Measurements from ENCODE around the gene SLC25A52.

The SLC25A52 gene

GRCh38 chr18:31719363-31720006 lies 41.2 kb downstream of the SLC25A52 start:
- H3K27me3 ChIP-seq (ENCODE audit: insufficient read depth, low read length, poor library complexity) = peaks cover 6% of the 10 kb centered on the region

GRCh38 chr18:31718386-31718785 lies 42.3 kb downstream of the SLC25A52 start:
- ATAC-seq (ENCODE audit: insufficient read depth, low read depth) = no peak
- Histone ChIP-seq H3K4me2 (ENCODE audit: insufficient read depth, low read length) (no peak overlapping the region), H3K79me2 (ENCODE audit: insufficient read depth, low read length) (no peaks in the 10 kb centered on the region), H3K27ac (ENCODE audit: low read length) (no peak overlapping the region), H3K9me3 (ENCODE audit: insufficient read depth, low read length, severe bottlenecking) (peaks cover 7% of the 10 kb centered on the region), H2AFZ (ENCODE audit: low read depth, low read length) (no peak overlapping the region), H3K36me3 (ENCODE audit: insufficient read depth, low read length) (no peaks in the 10 kb centered on the region), H3K4me1 (ENCODE audit: insufficient read depth, low read length) (no peaks in the 10 kb centered on the region), H3K4me3 (ENCODE audit: low read depth in 1 of 2, low read length in 2 of 2) (no peak overlapping the region), H3K27me3 (ENCODE audit: insufficient read depth, low read length, poor library complexity) (no peaks in the 10 kb centered on the region), H4K20me1 (ENCODE audit: insufficient read depth, low read length) (no peaks in the 10 kb centered on the region), H3K9ac (ENCODE audit: low read depth, low read length) (no peak overlapping the region)
- TF ChIP-seq CTCF (IDR thresholded peaks at IDR 0.05; ENCODE audit: borderline replicate concordance, extremely low read depth, low read length, poor library complexity, severe bottlenecking) (no peak), EZH2 (IDR thresholded peaks at IDR 0.05; ENCODE audit: borderline replicate concordance, low read depth, low read length, severe bottlenecking) (no peak)
- no peak for DNase-seq

More at GRCh38 chr18:31719363-31720006, 41.2 kb downstream of the SLC25A52 start:
- ATAC-seq (ENCODE audit: insufficient read depth, low read depth) = no peak
- Histone ChIP-seq H3K79me2 (ENCODE audit: insufficient read depth, low read length) (no peaks in the 10 kb centered on the region), H3K9me3 (ENCODE audit: insufficient read depth, low read length, severe bottlenecking) (peaks cover 7% of the 10 kb centered on the region), H3K4me2 (ENCODE audit: insufficient read depth, low read length) (no peak overlapping the region), H3K4me1 (ENCODE audit: insufficient read depth, low read length) (no peaks in the 10 kb centered on the region), H4K20me1 (ENCODE audit: insufficient read depth, low read length) (no peaks in the 10 kb centered on the region), H3K9ac (ENCODE audit: low read depth, low read length) (no peak overlapping the region), H3K36me3 (ENCODE audit: insufficient read depth, low read length) (no peaks in the 10 kb centered on the region), H3K4me3 (ENCODE audit: low read depth in 1 of 2, low read length in 2 of 2) (no peak overlapping the region), H2AFZ (ENCODE audit: low read depth, low read length) (no peak overlapping the region), H3K27ac (ENCODE audit: low read length) (no peak overlapping the region)
- TF ChIP-seq CTCF (IDR thresholded peaks at IDR 0.05; ENCODE audit: borderline replicate concordance, extremely low read depth, low read length, poor library complexity, severe bottlenecking) (no peak), EZH2 (IDR thresholded peaks at IDR 0.05; ENCODE audit: borderline replicate concordance, low read depth, low read length, severe bottlenecking) (no peak)
- no peak for DNase-seq

GRCh38 chr18:31716362-31716761 lies 44.3 kb downstream of the SLC25A52 start:
- no peak overlapping the region for H3K4me2 ChIP-seq (ENCODE audit: insufficient read depth, low read length)
- ATAC-seq (ENCODE audit: insufficient read depth, low read depth) (no peak), DNase-seq (no peak)
- no peak overlapping the region for H2AFZ ChIP-seq (ENCODE audit: low read depth, low read length)
- no peak for TF ChIP-seq CTCF (IDR thresholded peaks at IDR 0.05; ENCODE audit: borderline replicate concordance, extremely low read depth, low read length, poor library complexity, severe bottlenecking)
- TF ChIP-seq EZH2 (IDR thresholded peaks at IDR 0.05; ENCODE audit: borderline replicate concordance, low read depth, low read length, severe bottlenecking) = no peak
- peaks cover 7% of the 10 kb centered on the region for H3K9me3 ChIP-seq (ENCODE audit: insufficient read depth, low read length, severe bottlenecking)
- H3K27me3 ChIP-seq (ENCODE audit: insufficient read depth, low read length, poor library complexity) = no peaks in the 10 kb centered on the region
- no peaks in the 10 kb centered on the region for H3K36me3 ChIP-seq (ENCODE audit: insufficient read depth, low read length)
- no peak overlapping the region for H3K9ac ChIP-seq (ENCODE audit: low read depth, low read length)
- no peaks in the 10 kb centered on the region for H3K79me2 ChIP-seq (ENCODE audit: insufficient read depth, low read length)
- H3K27ac ChIP-seq (ENCODE audit: low read length) = no peak overlapping the region
- no peaks in the 10 kb centered on the region for H4K20me1 ChIP-seq (ENCODE audit: insufficient read depth, low read length)
- H3K4me3 ChIP-seq (ENCODE audit: low read depth in 1 of 2, low read length in 2 of 2) = no peak overlapping the region
- no peaks in the 10 kb centered on the region for H3K4me1 ChIP-seq (ENCODE audit: insufficient read depth, low read length)

Measured in DND-41 (cell line).